SJSA1 (cell line): ENCODE results near the gene SETD3. TPM values are rescaled to one million over a fixed set of nuclear protein-coding genes. Genes with fewer than 3 reads are reported as not detected.

Source experiments
- DNase-seq, 2 experiments: peaks; one replicate each; pipeline ENCODE4 v3.0.0-alpha.2; 2015 to 2020; ENCODE audit warnings: low spot score in 2 of 2, low read depth in 1 of 2
- H3K27ac ChIP-seq: fragments of 250-450 bp; sonication (Bioruptor Pico); 2 replicates; pipeline ENCODE4 v1.5.1; 2020; ENCODE audit warnings: mild to moderate bottlenecking, moderate library complexity
- H3K27me3 ChIP-seq: fragments of 250-450 bp; sonication (Bioruptor Pico); replicated peaks from 2 replicates; pipeline ENCODE4 v1.5.1; 2020; ENCODE audit warnings: mild to moderate bottlenecking, moderate library complexity
- H3K36me3 ChIP-seq: fragments of 250-450 bp; sonication (Bioruptor Pico); 2 replicates; pipeline ENCODE4 v1.5.1; 2020; ENCODE audit warnings: mild to moderate bottlenecking
- H3K4me1 ChIP-seq: fragments of 250-450 bp; sonication (Bioruptor Pico); replicated peaks from 2 replicates; pipeline ENCODE4 v1.6.1; 2021; ENCODE audit warnings: mild to moderate bottlenecking
- H3K4me3 ChIP-seq: fragments of 250-450 bp; sonication (Bioruptor Pico); 2 replicates; pipeline ENCODE4 v1.5.1; 2020; ENCODE audit warnings: mild to moderate bottlenecking
- H3K9me3 ChIP-seq: fragments of 250-450 bp; sonication (Bioruptor Pico); replicated peaks from 2 replicates; pipeline ENCODE4 v1.5.1; 2020; ENCODE audit warnings: mild to moderate bottlenecking
- total RNA-seq: library from RNA; depleted of rRNA; stranded (reverse); fragments of >200 nt; shearing (Covaris generic); gene quantifications from 2 replicates; pipeline ENCODE4 v1.2.3, GENCODE V29; 2014

Gene SETD3
- total RNA-seq, 1 experiment from 2014 or later: 71.0 TPM

DNA sequence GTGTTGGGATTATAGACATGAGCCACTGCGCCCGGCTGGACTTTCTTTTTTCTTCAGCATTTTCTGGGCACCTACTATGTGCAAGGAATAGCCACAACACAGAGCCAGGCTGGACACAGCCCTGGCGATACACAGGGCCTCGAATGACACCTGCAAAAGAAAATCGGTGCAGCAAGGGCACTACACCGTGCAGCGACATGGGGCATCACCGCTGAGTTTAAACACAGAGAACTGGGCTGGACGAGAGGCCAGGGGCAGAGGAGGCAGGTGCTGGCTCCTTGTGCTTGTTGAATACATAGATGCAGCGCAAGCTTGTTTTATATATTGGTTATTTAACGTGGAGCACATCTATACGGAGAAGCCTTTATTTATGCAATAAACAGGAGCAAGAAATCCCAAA, 92.4 kb downstream of the SETD3 start:
- DNase-seq: peak in 1 of 2 experiments; percentile 21
- no peaks in the 10 kb centered on the region for H3K36me3 ChIP-seq
- no peak overlapping the region for H3K4me3 ChIP-seq
- H3K9me3 ChIP-seq: no peaks in the 10 kb centered on the region
- no peak overlapping the region for H3K27ac ChIP-seq
- H3K4me1 ChIP-seq: peaks cover 11% of the 10 kb centered on the region
- no peaks in the 10 kb centered on the region; the same call in 1 of the 2 replicates for H3K27me3 ChIP-seq

DNA sequence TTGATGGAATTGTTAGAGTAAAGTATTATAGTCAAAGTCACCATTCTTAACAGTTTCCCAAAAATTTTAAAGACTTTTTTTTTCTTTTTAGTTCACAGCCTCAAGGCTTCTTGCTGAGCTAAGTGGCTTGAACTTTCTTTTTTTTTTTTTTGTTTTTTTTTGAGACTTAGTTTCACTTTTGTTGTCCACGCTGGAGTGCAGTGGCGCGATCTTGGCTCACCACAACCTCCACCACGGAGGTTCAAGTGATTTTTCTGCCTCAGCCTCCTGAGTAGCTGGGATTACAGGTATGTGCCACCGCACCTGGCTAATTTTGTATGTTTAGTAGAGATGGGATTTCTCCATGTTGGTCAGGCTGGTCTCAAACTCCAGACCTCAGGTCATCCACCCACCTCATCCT, 92.8 kb downstream of the SETD3 start:
- H3K36me3 ChIP-seq: no peaks in the 10 kb centered on the region
- H3K27ac ChIP-seq: no peak overlapping the region
- H3K4me3 ChIP-seq: no peak overlapping the region
- H3K9me3 ChIP-seq: no peaks in the 10 kb centered on the region
- DNase-seq: peak in 1 of 2 experiments; percentile 5
- peaks cover 15% of the 10 kb centered on the region for H3K4me1 ChIP-seq
- no peaks in the 10 kb centered on the region; the same call in 1 of the 2 replicates for H3K27me3 ChIP-seq

DNA sequence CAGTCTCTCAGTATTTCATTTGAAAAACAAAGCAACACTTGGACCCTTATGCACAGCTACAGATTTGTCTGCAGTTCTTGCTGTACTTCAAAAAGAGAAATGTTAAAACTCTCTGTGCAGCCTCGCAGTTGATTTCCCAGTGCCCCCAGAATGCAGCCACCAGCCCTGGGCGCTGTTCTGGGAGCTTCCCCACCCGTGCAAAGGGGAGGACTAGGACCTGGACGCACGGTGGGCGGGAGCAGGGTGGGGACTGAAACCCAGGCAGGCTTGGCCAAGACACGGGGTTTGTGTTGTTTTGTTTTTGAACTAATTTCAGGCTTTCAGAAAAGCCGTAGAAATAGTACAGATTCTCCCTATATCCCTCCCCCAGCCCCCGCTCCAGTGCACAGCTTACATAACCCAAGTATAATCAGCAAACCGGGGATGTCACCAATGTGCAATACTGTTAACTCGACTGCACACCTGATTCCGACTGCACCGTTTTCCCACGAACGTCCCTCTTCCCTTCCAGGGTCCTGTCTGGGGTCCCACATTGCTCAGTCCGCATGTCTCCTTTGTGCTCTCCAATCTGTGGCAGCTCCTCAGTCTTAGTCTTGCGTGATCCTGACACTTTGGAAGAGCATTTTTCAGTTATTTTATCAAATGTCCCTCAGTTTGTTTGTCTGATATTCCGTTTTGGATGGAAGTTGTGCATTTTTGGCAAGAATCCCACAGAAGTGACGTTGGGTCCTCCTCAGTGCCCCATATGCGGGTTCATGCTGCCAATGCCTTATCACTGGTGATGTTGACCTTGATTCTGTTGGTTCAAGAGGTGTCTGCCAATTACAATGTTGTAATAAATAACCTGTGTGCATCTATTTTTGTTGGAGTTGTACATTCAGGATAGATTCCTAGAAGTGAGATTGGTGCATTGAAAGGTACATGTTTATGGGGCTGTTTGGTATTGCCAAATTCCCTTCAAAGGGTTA, 95.9 kb downstream of the SETD3 start:
- Histone ChIP-seq H3K4me1 (peaks cover 18% of the 10 kb centered on the region), H3K9me3 (no peaks in the 10 kb centered on the region), H3K27me3 (no peaks in the 10 kb centered on the region; the same call in 1 of the 2 replicates), H3K4me3 (no peak overlapping the region), H3K36me3 (no peaks in the 10 kb centered on the region), H3K27ac (no peak overlapping the region)
- DNase-seq: peak in 1 of 2 experiments; percentile 21

DNA sequence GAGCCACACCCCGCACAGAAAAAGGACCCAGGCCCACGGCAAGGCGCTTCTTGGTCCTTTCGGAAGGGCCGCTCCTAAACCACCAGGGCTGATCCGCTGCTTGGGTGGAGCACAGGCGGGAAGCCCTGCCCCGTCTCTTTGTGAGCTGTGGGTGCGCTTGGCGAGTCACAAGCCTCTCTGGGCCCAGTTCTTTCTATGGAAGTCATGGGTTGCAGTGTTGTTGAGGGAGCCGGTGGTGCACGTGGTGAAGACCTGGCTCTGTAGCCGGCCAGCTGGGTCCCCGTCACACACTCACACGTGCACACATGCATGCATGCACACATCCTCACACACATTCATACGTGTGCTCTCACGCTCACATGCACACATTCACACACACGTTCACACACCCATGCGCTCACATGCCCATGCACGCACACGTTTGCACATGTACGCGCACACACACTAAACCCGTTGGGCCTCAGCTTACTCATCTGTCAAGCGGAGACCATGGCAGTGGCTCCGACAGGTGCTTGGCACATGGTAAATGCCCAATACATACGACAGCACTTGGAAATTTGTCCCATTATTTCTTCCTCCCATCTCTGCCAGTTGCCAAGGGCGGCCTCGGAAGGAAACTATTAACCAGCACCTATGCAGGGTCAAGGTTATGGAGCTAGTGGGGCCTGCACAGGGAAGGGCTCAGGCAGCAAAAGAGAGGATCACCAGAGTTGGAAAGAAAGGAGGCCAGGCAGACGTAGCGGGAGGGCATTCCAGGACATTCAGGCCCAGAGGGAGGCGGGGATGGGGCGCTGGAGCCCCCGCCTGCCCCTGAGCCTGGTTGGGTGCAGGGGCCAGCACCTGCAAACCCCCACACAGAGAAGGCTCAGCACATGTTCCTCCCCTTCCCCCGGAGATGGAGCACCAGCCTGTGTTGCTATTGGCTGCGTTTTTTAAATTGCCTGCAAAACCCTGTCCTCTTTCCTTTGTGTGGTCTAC, 96.9 kb downstream of the SETD3 start:
- Histone ChIP-seq H3K9me3 (no peaks in the 10 kb centered on the region), H3K4me1 (peaks cover 14% of the 10 kb centered on the region), H3K4me3 (no peak overlapping the region), H3K27me3 (no peaks in the 10 kb centered on the region), H3K27ac (no peak overlapping the region), H3K36me3 (no peaks in the 10 kb centered on the region)
- peak in 1 of 2 experiments; percentile 5 for DNase-seq

DNA sequence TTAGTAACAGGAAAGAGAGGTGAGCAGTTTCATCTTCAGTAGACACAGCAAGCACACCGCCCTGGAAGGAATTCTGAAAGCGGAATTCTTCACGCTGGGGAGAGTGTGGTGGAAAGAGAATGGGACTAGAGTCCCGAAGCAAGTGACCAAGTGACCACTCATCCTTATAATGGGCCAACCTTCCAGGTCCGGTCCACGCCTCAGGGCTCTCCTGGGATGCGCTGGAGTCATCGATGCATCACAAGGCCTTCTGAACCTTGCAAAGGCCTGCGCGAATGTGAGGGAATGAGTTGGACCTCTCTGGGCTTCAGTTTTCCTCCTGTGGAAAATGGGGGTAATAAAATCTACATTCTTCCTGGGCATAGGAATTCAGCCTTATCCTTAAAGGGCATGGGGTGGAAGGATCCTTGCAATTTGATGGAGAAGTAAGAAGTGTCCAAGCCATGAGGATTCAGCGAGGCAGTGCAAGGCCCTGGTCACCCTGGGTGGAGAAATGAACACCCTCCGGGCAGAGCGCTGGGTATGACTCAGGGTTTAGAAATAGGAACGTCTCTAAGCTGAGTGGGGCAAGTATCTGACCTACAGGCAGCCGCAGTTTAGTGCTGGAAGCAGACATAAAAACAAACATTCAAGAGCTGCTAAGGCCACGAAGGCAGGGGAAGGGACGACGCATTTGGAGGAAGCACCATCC, 97.7 kb downstream of the SETD3 start:
- Histone ChIP-seq H3K36me3 (no peaks in the 10 kb centered on the region), H3K9me3 (no peaks in the 10 kb centered on the region), H3K4me3 (no peak overlapping the region), H3K4me1 (peaks cover 18% of the 10 kb centered on the region), H3K27ac (no peak overlapping the region), H3K27me3 (no peaks in the 10 kb centered on the region)
- peak; percentile 53 to 70 for DNase-seq

DNA sequence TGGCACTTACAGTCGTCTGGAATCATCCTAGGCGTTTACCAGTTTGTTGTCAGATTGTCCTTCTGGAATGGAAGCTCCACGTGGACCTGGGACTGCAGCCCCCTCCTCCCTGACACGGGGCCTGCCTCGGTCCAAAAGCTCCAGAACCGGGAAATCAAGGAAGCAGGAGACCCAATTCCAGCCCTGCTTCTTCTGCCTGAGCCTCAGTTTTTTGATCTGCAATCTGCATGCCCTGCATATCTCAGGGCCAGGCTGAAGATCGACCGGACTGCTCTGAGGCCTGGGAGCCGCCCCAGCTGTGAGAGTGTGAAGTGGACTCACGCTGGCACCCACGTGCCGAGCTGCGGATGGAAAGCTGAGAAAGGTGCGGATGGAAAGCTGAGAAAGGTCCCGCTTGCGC, 98.6 kb downstream of the SETD3 start:
- DNase-seq: peak in 1 of 2 experiments; percentile 27
- H3K27ac ChIP-seq: no peak overlapping the region
- H3K27me3 ChIP-seq: no peaks in the 10 kb centered on the region
- H3K36me3 ChIP-seq: no peaks in the 10 kb centered on the region
- H3K9me3 ChIP-seq: no peaks in the 10 kb centered on the region
- H3K4me1 ChIP-seq: peaks cover 18% of the 10 kb centered on the region
- no peak overlapping the region for H3K4me3 ChIP-seq

DNA sequence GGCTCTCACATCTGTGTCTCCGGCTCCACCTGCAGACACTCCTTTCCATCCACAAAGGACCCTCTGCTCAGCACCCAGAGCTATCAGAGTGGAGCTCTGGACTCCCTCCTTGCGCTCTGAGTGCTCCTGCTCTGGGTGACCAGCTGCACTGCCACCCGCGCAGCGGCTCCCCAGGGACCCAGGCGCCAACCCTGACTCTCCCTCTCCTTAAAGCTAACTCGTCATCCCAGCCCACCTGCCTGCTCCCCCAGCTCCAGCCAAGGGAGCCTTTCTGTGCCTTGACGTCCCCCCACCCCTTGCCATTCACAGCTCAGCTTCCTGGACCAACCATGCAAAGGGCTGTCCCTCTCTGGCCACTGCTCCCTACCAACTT, 99.0 kb downstream of the SETD3 start:
- no peaks in the 10 kb centered on the region for H3K27me3 ChIP-seq
- no peak overlapping the region for H3K27ac ChIP-seq
- no peak overlapping the region for H3K4me3 ChIP-seq
- peaks cover 18% of the 10 kb centered on the region for H3K4me1 ChIP-seq
- no peaks in the 10 kb centered on the region for H3K9me3 ChIP-seq
- peak in 1 of 2 experiments; percentile 32 for DNase-seq
- no peaks in the 10 kb centered on the region for H3K36me3 ChIP-seq

DNA sequence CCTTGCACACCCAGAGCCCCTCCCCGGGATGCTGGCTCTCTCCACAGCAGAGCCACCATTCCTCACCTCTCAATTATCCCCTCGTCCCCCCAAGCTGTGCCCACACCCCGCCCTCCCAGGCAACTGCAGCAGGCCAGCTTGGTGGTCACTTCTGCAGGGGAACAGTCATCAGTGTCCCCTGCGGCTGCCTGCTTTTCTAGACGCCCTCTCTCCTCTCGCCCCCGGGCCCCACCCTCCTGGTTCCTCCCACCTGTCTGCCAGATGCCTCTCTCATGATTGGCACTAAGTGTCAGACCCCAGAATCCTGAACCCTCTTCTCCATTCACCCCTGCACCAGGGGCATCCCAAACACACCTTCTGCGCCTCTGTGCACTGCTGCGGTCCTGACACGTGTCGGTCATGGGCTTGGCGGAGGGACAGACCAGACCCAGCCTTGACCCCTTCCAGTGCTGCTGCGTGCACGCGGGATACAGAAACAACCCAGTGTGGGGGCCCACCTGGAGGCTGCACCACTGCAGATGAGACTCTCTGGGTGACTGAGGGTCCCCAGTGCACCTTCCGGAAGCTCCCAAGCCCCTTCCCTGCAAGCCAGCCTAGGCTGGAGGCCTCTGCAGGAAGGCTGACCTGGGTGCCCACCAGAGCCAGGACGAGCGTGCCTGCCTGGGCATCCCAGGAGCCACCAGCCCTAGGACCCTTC, 99.5 kb downstream of the SETD3 start:
- Histone ChIP-seq H3K9me3 (no peaks in the 10 kb centered on the region), H3K27me3 (no peaks in the 10 kb centered on the region), H3K4me3 (no peak overlapping the region), H3K4me1 (peaks cover 18% of the 10 kb centered on the region), H3K36me3 (no peaks in the 10 kb centered on the region), H3K27ac (no peak overlapping the region)
- peak in 1 of 2 experiments; percentile 41 for DNase-seq

DNA sequence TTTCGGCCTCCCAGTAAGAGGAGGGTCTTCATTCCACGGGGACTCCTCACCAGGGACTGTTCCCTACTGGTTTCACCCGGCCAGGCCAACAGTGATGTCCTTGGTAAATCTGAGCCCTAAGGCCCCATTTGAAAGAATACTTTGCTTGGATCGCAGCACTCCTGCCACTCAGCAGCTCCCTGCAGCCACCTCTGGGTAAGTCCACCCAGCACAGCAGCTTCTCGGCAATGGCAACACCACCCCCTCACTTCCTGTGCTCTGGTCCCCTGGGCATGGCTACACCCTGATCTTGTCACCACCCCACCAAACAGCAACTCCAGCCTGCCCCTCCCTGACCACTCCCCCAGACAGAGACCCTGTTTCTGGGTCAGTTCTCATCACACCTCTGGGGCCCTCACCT, 100.3 kb downstream of the SETD3 start:
- Histone ChIP-seq H3K4me3 (no peak overlapping the region), H3K4me1 (peaks cover 18% of the 10 kb centered on the region), H3K27ac (no peak overlapping the region), H3K36me3 (no peaks in the 10 kb centered on the region), H3K27me3 (no peaks in the 10 kb centered on the region; the same call in 1 of the 2 replicates), H3K9me3 (no peaks in the 10 kb centered on the region)
- peak in 1 of 2 experiments; percentile 17 for DNase-seq

DNA sequence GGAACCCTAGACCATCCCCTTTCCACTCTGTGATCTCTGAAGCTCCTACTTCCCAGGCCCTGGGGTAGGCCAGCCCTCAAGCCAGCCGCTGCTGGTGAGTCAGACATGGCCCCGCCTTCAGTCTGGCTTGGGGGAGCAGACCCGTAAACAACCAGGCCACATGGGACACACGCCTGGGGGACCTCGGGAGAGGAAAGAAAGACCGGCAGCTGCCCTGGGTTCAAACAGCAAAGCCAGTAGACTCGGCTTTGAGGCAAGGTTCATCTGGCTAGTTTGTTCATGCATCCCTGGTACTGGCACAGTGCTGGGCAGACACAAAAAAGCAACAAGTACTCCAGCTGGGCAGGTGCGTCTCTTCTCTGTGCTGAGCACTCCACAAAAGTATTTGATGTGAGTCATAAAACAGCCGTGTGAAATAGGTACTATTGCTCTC, 101.9 kb downstream of the SETD3 start:
- DNase-seq: peak; percentile 35 to 54
- no peaks in the 10 kb centered on the region for H3K9me3 ChIP-seq
- H3K27me3 ChIP-seq: no peaks in the 10 kb centered on the region; the same call in 1 of the 2 replicates
- peaks cover 18% of the 10 kb centered on the region for H3K4me1 ChIP-seq
- no peak overlapping the region for H3K4me3 ChIP-seq
- no peak overlapping the region for H3K27ac ChIP-seq
- no peaks in the 10 kb centered on the region for H3K36me3 ChIP-seq

DNA sequence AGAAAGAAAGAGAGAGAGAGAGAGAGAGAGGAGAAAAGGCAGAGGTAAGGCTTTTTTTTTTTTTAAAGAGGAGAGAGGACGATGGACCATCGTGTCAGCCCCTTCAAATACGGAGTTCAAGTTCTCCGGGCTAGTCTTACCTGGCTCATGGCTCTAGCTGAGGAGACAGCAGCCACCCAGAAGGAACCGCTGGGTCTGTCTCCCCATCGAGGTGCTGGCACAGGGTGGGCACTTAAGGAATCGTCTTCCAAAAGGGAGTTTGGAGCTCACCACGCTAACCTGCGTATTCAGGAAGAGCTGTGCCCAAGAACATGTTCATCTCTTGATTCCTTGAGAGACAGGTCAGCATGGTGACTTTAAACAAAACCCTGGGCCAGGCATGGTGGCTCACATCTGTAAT, 102.7 kb downstream of the SETD3 start:
- H3K27me3 ChIP-seq: no peaks in the 10 kb centered on the region; the same call in 1 of the 2 replicates
- no peak overlapping the region for H3K27ac ChIP-seq
- H3K36me3 ChIP-seq: no peaks in the 10 kb centered on the region
- DNase-seq: no peak
- H3K9me3 ChIP-seq: no peaks in the 10 kb centered on the region
- no peak overlapping the region for H3K4me3 ChIP-seq
- peaks cover 9% of the 10 kb centered on the region for H3K4me1 ChIP-seq

DNA sequence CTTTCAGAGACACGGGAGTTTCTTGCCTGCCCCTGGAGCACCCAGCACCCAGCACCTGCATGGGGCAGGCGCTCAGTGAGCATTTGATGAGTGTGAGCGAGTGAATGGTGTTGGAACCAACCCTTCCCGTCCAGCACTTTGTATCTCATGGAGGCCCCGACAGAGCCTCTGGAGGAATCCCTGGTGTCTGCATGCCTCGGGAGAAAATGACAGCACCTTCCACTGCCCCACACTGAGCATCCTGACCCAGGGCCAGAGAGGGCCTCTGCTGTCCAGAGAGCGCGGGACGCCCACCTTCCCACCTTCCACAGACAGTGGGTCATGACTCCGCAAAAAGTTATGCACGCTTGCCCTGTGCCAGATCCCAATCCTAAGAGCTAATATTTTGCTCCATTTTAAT, 105.7 kb downstream of the SETD3 start:
- Histone ChIP-seq H3K27ac (no peak overlapping the region), H3K4me1 (peaks cover 6% of the 10 kb centered on the region), H3K4me3 (no peak overlapping the region), H3K27me3 (no peaks in the 10 kb centered on the region; the same call in 1 of the 2 replicates), H3K36me3 (no peaks in the 10 kb centered on the region), H3K9me3 (no peaks in the 10 kb centered on the region)
- no peak for DNase-seq
